Calu3 (cell line): ENCODE measurements around the gene SYPL1. TPM values are rescaled to one million over a fixed set of nuclear protein-coding genes. Genes with fewer than 3 reads are reported as not detected.

Experiments used
- BruUV-seq: library from RNA; stranded (reverse); fragments of 400-500 nt; replicated peaks from 2 replicates; lab custom pipeline; 2021; lab: Mats Ljungman, UMichigan
- CTCF ChIA-PET: fragments of 300-600 bp; sonication (Branson Sonifier 250); formaldehyde crosslinking; loops from one replicate; lab custom pipeline; 2022; ENCODE audit warnings: antibody characterized with exemption; lab: Charles Lee
- DNase-seq: peaks from one replicate; pipeline ENCODE4 v3.0.0; 2022
- H3K27ac Mint-ChIP-seq: one replicate; pipeline ENCODE4 v1.8.0; 2022; ENCODE audit warnings: mixed read lengths; ENCODE audit not compliant: unreplicated experiment
- H3K27me3 Mint-ChIP-seq: one replicate; pipeline ENCODE4 v1.8.0; 2022; ENCODE audit warnings: mixed read lengths; ENCODE audit not compliant: unreplicated experiment
- H3K36me3 Mint-ChIP-seq: one replicate; pipeline ENCODE4 v1.8.0; 2022; ENCODE audit warnings: mild to moderate bottlenecking, moderate library complexity, mixed read lengths; ENCODE audit not compliant: insufficient read depth, unreplicated experiment
- H3K4me1 Mint-ChIP-seq: one replicate; pipeline ENCODE4 v1.8.0; 2022; ENCODE audit warnings: mild to moderate bottlenecking, low read depth, mixed read lengths; ENCODE audit not compliant: unreplicated experiment
- H3K4me3 Mint-ChIP-seq: one replicate; pipeline ENCODE4 v1.8.0; 2022; ENCODE audit warnings: mild to moderate bottlenecking, low read depth, moderate library complexity, mixed read lengths; ENCODE audit not compliant: unreplicated experiment
- H3K9me3 Mint-ChIP-seq: one replicate; pipeline ENCODE4 v1.8.0; 2022; ENCODE audit warnings: low read depth, mixed read lengths; ENCODE audit not compliant: unreplicated experiment
- intact Hi-C: fragments of 100-400 bp; cut with micrococcal nuclease; formaldehyde crosslinking; loops from one replicate; pipeline ENCODE4 v1.10.0; 2022; ENCODE audit not compliant: unreplicated experiment
- total RNA-seq: library from RNA; stranded (reverse); gene quantifications from 2 replicates; pipeline ENCODE4 v1.2.3, GENCODE V29; 2022
- TF ChIP-seq, protein P1 (sequence below): fragments of 200-600 bp; IDR thresholded peaks from one replicate; pipeline ENCODE4 v1.8.0; 2022; ENCODE audit warnings: antibody characterized with exemption; ENCODE audit not compliant: unreplicated experiment

Gene SYPL1
- total RNA-seq, 1 experiment from 2014 or later = 88.3 TPM

DNA sequence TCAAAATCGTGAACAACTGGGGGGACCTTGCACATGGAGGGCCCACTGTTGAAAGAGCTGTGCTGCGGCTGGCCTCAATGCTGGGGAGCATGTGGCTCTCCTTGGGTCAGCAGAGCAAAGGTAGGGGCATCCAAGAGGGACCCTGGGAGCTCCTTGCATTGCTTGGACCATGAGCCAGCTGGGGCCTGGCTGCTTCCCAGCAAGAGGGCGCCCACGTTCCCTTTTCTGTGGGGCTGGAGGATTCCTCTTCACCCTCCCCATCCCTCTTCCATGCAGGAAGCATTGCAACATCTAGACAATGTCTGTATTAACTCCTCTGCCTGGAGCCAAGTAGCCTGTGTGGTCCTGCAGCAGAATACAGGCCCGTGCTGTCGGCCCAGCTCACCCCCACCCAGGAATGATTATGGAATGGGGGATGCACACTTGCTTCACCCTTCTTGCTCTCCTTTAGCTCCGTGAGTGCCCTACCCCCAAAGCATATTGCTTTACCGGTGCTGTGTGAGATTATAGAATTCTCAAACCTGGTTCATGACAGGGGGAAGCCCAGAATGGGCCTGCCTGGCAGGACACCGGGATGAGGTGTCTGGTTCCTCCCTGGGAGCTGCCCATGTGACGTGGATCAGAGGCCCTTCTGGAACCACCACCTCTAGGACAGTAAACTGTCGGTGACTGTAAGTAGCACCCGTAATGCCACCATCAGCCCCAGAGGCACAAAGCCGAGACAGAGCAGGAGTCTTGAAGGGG is 61.9 kb downstream of the SYPL1 start:
- no TSS peak for BruUV-seq
- Mint-ChIP-seq H3K27me3 (peaks cover 46% of the 10 kb centered on the region), H3K4me1 (no peaks in the 10 kb centered on the region), H3K9me3 (no peaks in the 10 kb centered on the region), H3K36me3 (no peaks in the 10 kb centered on the region), H3K4me3 (no peak overlapping the region), H3K27ac (no peak overlapping the region)
- no peak for DNase-seq
- intact Hi-C loops = no loop called here
- TF ChIP-seq, protein P1, sequence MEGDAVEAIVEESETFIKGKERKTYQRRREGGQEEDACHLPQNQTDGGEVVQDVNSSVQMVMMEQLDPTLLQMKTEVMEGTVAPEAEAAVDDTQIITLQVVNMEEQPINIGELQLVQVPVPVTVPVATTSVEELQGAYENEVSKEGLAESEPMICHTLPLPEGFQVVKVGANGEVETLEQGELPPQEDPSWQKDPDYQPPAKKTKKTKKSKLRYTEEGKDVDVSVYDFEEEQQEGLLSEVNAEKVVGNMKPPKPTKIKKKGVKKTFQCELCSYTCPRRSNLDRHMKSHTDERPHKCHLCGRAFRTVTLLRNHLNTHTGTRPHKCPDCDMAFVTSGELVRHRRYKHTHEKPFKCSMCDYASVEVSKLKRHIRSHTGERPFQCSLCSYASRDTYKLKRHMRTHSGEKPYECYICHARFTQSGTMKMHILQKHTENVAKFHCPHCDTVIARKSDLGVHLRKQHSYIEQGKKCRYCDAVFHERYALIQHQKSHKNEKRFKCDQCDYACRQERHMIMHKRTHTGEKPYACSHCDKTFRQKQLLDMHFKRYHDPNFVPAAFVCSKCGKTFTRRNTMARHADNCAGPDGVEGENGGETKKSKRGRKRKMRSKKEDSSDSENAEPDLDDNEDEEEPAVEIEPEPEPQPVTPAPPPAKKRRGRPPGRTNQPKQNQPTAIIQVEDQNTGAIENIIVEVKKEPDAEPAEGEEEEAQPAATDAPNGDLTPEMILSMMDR = no peak
- CTCF ChIA-PET = interaction anchor here (0.6 to 0.8 kb wide), 2 partner anchors 8 to 339 kb away, joined by 3 to 4 read pairs; no protein-coding TSS in a partner anchor

DNA sequence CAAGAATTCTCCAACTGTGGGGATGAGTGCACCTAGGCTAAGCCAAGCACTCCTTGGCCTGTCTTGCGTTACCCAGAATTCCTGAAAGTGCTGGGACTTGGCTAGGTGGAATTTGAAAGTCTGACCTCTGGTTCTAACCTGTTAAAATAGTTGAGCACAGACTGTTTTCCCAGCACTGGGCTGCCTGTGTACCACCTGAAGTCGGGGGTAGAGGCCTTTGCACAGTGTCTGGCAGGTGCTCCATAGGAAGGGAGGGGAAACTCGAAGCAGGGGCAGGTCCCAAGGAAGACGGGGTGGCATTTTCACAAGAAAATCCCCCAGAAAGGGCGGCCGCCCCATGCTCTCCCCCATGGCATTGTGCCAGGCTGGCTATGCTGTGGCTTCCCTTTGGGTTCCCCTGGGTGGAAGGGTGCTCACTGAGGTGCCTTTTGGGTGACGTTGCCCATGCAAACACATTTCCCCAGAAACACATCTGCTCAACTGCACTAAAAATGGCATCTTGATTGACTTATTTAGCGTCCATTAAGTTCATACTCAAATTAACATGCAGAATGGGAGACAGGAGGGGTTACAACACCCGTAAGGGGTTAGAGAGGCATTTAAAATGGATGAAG is 62.9 kb downstream of the SYPL1 start:
- DNase-seq = no peak
- CTCF ChIA-PET = no interaction called here
- TF ChIP-seq, protein P1 = no peak
- Mint-ChIP-seq H3K9me3 (no peaks in the 10 kb centered on the region), H3K36me3 (no peaks in the 10 kb centered on the region), H3K27ac (no peak overlapping the region), H3K4me3 (no peak overlapping the region), H3K27me3 (peaks cover 52% of the 10 kb centered on the region), H3K4me1 (no peaks in the 10 kb centered on the region)
- intact Hi-C loops = no loop called here
- BruUV-seq = no TSS peak

- Mint-ChIP-seq H3K36me3 (no peaks in the 10 kb centered on the region), H3K9me3 (no peaks in the 10 kb centered on the region), H3K4me3 (no peak overlapping the region), H3K4me1 (no peaks in the 10 kb centered on the region), H3K27me3 (peaks cover 50% of the 10 kb centered on the region), H3K27ac (no peak overlapping the region)
- CTCF ChIA-PET = interaction anchor here (0.6 kb wide), 1 partner anchor 80 kb away, joined by 3 read pairs; no protein-coding TSS in a partner anchor
- no TSS peak for BruUV-seq
- TF ChIP-seq, protein P1 = no peak
- no peak for DNase-seq
- intact Hi-C loops = no loop called here
Measured at GRCh38 chr7:106048706-106049020, 63.4 kb downstream of the SYPL1 start.

- no peak for DNase-seq
- no peaks in the 10 kb centered on the region for H3K4me1 Mint-ChIP-seq
- intact Hi-C loops = no loop called here
- no TSS peak for BruUV-seq
- H3K9me3 Mint-ChIP-seq = no peaks in the 10 kb centered on the region
- H3K4me3 Mint-ChIP-seq = no peak overlapping the region
- TF ChIP-seq, protein P1 = no peak
- CTCF ChIA-PET = interaction anchor here (0.6 kb wide), 1 partner anchor 80 kb away, joined by 3 read pairs; no protein-coding TSS in a partner anchor
- H3K27ac Mint-ChIP-seq = no peak overlapping the region
- H3K36me3 Mint-ChIP-seq = no peaks in the 10 kb centered on the region
- H3K27me3 Mint-ChIP-seq = peaks cover 44% of the 10 kb centered on the region
Measured at GRCh38 chr7:106047818-106048705, 64.0 kb downstream of the SYPL1 start.
